ENCODE measurements around the gene SEC31B. TPM values are rescaled to one million over a fixed set of nuclear protein-coding genes. Genes with fewer than 3 reads are reported as not detected.

Gene SEC31B
- total RNA-seq, 6 experiments from 2014 or later = 2.4 to 9.1 (median 4.7) TPM

GRCh38 chr10:100442548-100442947 lies 77.1 kb downstream of the SEC31B start:
- intact Hi-C loops (cut with DNase I) = loop anchor here in 1 of 2 donors (10.0 kb wide), 1 partner anchor 62 kb away; no protein-coding TSS in a partner anchor
- no peaks in the 10 kb centered on the region for H3K36me3 ChIP-seq
- ATAC-seq (no peak), DNase-seq (no peak)
- 74% methylated on average over 3 of the region's 3 CpGs for WGBS (ENCODE audit: insufficient coverage, low coverage, low lambda C conversion rate, missing lambda C conversion rate)
- no peaks in the 10 kb centered on the region for H3K4me1 ChIP-seq
- no peaks in the 10 kb centered on the region for H3K9me3 ChIP-seq
- no peaks in the 10 kb centered on the region for H3K27me3 ChIP-seq
- no peak overlapping the region for H3K27ac ChIP-seq
- H3K4me3 ChIP-seq = no peak overlapping the region
- TF ChIP-seq POLR2A (IDR thresholded peaks at IDR 0.05) (no peak), CTCF (IDR thresholded peaks at IDR 0.05) (no peak)

GRCh38 chr10:100438674-100439315 lies 80.9 kb downstream of the SEC31B start:
- no peak for TF ChIP-seq CTCF (IDR thresholded peaks at IDR 0.05)
- TF ChIP-seq POLR2A (IDR thresholded peaks at IDR 0.05) = no peak
- Histone ChIP-seq H3K9me3 (no peaks in the 10 kb centered on the region), H3K27ac (no peak overlapping the region), H3K27me3 (no peaks in the 10 kb centered on the region), H3K4me3 (no peak overlapping the region), H3K4me1 (no peaks in the 10 kb centered on the region), H3K36me3 (no peaks in the 10 kb centered on the region)
- intact Hi-C loops (cut with DNase I) = loop anchor here in 1 of 2 donors (5.0 kb wide), 1 partner anchor 106 kb away; the partner anchor contains the start of gene PKD2L1
- DNase-seq = no peak
- no peak for ATAC-seq
- 82% methylated on average over 6 of the region's 6 CpGs for WGBS (ENCODE audit: insufficient coverage, low coverage, low lambda C conversion rate, missing lambda C conversion rate)

Other genes starting within 250 kb of the SEC31B start
- gene BLOC1S2, start 233.2 kb downstream of the SEC31B start, total RNA-seq = 10 to 100 TPM; 13.7 to 26.4 (median 22.0) TPM
- gene PKD2L1, start 189.6 kb downstream of the SEC31B start, total RNA-seq = under 1 TPM in 3 of 6 experiments, not detected in 3; 0.12 to 0.26 (median 0.22) TPM
- gene SCD, start 172.6 kb downstream of the SEC31B start, total RNA-seq = 100 to 1,000 TPM in 4 of 6 experiments, 10 to 100 TPM in 2; 38.3 to 599 (median 220) TPM
- gene WNT8B, start 56.9 kb downstream of the SEC31B start, total RNA-seq = under 1 TPM in 1 of 6 experiments, not detected in 5; 0.19 TPM
- 100 to 1,000 TPM in 3 of 6 experiments, 10 to 100 TPM in 3; 93.6 to 125 (median 99.3) TPM for gene NDUFB8, start 10.0 kb upstream of the SEC31B start, total RNA-seq
- gene HIF1AN, start 16.1 kb upstream of the SEC31B start, total RNA-seq = 10 to 100 TPM in 3 of 6 experiments, 1 to 10 TPM in 3; 4.5 to 13.9 (median 11.3) TPM
- under 1 TPM in 1 of 6 experiments, not detected in 5; 0.24 TPM for gene PAX2, start 225.7 kb upstream of the SEC31B start, total RNA-seq

All from right lobe of liver (tissue), 6 donors.